Cardiac muscle cell (in vitro differentiated cells and primary cell): ENCODE measurements around the gene PRKCH. TPM values are rescaled to one million over a fixed set of nuclear protein-coding genes. Genes with fewer than 3 reads are reported as not detected.

Source experiments
- DNase-seq, 2 donors: peaks; one replicate each; pipeline versions ENCODE4 v3.0.0 to v3.0.0-alpha.2; 2010 to 2017; ENCODE audit warnings: low read depth in 1 of 2, low spot score in 1 of 2
- H3K27ac ChIP-seq: fragments of 200-600 bp; sonication (generic); 2 replicates; pipeline ENCODE4 v1.5.1; 2016
- H3K27me3 ChIP-seq: fragments of 200-600 bp; sonication (generic); 2 replicates; pipeline ENCODE4 v1.6.0; 2016; ENCODE audit warnings: control low read depth
- H3K36me3 ChIP-seq: fragments of 200-600 bp; sonication (generic); 2 replicates; pipeline ENCODE4 v1.5.1; 2016; ENCODE audit warnings: control low read depth
- H3K4me1 ChIP-seq: fragments of 200-600 bp; sonication (generic); 2 replicates; pipeline ENCODE4 v1.8.1; 2017; ENCODE audit warnings: low read depth, mild to moderate bottlenecking, mixed run types
- H3K4me3 ChIP-seq: fragments of 200-600 bp; sonication (generic); 2 replicates; pipeline ENCODE4 v1.5.1; 2016; ENCODE audit warnings: mild to moderate bottlenecking
- H3K9me3 ChIP-seq: fragments of 200-600 bp; sonication (generic); 2 replicates; pipeline ENCODE4 v1.5.1; 2017; ENCODE audit warnings: low read depth, mild to moderate bottlenecking, control low read depth
- polyA plus RNA-seq: library from polyadenylated mRNA; unstranded; fragments of >200 nt; fragmentation: Nextera tagmentation; extraction: Ambion mirVana; gene quantifications from 2 replicates; pipeline ENCODE4 v1.2.1, GENCODE V29; 2016
- total RNA-seq: library from RNA; depleted of rRNA; stranded (reverse); fragments of >200 nt; gene quantifications from 2 replicates; pipeline ENCODE4 v1.2.3, GENCODE V29; 2016
- TF ChIP-seq, protein P1 (sequence below): IDR thresholded peaks from 2 replicates; pipeline ENCODE4 v1.5.1; 2012; ENCODE audit warnings: low read depth, mild to moderate bottlenecking, low read length

The PRKCH gene
- total and polyA plus RNA-seq, 2 experiments from 2014 or later: 51.0 to 128 TPM

DNA sequence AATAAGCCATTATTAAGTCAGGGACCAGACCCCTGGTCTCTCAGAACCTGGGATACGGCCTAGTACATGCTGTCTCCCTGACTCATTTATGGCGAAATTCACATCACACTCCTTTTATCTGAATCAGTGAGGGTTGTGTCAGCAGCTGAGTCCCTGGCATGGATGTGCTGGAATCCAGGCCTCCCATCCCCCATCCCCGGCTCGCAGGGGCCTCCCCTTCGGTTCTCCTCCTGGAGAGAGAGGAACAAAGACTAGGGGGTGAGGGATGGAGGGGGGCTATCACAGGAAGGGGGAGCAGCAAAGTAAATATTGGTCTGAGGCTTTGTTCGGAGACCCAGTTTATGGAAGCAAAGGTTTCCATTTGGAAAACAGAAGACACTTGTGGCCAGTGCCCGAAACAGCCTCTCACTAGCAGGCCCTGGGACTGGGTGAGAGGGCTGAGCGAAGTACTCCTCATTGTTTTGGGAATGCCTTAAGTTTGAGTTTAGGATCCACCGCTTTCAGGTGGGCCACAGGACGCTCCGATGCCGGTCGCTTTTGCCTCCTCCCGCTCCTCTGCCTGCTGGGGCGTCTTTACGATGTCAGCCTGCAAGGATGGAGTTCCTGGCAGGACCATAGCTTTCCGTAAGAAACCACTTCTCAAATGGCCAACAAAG is 145.0 kb downstream of the PRKCH start:
- Histone ChIP-seq H3K27ac (peak overlapping the region; percentile 79), H3K4me1 (peaks cover 77% of the 10 kb centered on the region), H3K36me3 (no peaks in the 10 kb centered on the region), H3K4me3 (no peak overlapping the region), H3K9me3 (no peaks in the 10 kb centered on the region), H3K27me3 (no peaks in the 10 kb centered on the region)
- TF ChIP-seq, protein P1, sequence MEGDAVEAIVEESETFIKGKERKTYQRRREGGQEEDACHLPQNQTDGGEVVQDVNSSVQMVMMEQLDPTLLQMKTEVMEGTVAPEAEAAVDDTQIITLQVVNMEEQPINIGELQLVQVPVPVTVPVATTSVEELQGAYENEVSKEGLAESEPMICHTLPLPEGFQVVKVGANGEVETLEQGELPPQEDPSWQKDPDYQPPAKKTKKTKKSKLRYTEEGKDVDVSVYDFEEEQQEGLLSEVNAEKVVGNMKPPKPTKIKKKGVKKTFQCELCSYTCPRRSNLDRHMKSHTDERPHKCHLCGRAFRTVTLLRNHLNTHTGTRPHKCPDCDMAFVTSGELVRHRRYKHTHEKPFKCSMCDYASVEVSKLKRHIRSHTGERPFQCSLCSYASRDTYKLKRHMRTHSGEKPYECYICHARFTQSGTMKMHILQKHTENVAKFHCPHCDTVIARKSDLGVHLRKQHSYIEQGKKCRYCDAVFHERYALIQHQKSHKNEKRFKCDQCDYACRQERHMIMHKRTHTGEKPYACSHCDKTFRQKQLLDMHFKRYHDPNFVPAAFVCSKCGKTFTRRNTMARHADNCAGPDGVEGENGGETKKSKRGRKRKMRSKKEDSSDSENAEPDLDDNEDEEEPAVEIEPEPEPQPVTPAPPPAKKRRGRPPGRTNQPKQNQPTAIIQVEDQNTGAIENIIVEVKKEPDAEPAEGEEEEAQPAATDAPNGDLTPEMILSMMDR: no peak
- DNase-seq: peak; percentile 82 to 99

DNA sequence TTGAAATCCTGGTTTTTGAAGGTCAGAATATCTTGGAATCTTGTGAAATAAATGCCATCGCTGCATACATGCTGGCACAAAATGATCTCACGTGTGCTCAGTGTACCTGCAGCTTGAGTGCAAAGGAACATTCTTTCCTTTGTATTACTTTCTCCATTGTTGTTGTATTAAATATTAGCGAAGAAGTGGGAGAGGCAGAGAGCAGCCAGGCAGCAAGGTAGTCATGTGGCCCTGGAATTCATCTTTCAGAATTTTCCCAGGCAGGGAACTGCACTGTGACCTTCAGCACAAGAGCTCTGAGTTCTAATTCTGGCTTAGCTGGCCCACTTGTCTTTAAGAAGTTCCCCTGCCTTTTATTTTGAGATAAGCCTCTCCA is 145.5 kb downstream of the PRKCH start:
- TF ChIP-seq, protein P1: no peak
- H3K4me3 ChIP-seq: no peak overlapping the region
- no peak for DNase-seq
- H3K27ac ChIP-seq: peak overlapping the region; percentile 79
- H3K27me3 ChIP-seq: no peaks in the 10 kb centered on the region
- H3K4me1 ChIP-seq: peaks cover 79% of the 10 kb centered on the region
- no peaks in the 10 kb centered on the region for H3K36me3 ChIP-seq
- H3K9me3 ChIP-seq: no peaks in the 10 kb centered on the region

DNA sequence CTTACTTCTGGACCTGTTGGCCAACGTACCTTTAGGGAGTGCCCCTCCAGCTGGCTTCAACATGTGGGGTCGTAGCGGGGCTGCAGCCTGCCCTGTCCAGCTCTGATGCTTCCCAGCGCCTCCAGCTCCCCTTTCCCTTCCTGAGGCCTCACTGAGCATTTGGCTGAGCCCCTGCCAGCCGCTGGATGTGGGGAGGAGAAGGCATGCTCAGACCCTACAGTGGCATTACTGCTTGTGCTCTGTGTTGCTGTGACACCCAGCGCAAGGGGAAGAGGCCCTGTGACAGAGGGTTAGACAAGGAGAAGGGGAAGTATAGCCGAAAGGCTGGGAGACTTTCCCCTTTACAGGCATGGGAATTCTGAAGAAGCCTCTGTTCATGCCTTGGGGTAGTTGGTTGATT is 145.9 kb downstream of the PRKCH start:
- DNase-seq: no peak
- no peaks in the 10 kb centered on the region for H3K9me3 ChIP-seq
- H3K27ac ChIP-seq: peak overlapping the region; percentile 79
- H3K4me1 ChIP-seq: peaks cover 76% of the 10 kb centered on the region
- H3K27me3 ChIP-seq: no peaks in the 10 kb centered on the region
- no peaks in the 10 kb centered on the region for H3K36me3 ChIP-seq
- H3K4me3 ChIP-seq: no peak overlapping the region
- TF ChIP-seq, protein P1: no peak

DNA sequence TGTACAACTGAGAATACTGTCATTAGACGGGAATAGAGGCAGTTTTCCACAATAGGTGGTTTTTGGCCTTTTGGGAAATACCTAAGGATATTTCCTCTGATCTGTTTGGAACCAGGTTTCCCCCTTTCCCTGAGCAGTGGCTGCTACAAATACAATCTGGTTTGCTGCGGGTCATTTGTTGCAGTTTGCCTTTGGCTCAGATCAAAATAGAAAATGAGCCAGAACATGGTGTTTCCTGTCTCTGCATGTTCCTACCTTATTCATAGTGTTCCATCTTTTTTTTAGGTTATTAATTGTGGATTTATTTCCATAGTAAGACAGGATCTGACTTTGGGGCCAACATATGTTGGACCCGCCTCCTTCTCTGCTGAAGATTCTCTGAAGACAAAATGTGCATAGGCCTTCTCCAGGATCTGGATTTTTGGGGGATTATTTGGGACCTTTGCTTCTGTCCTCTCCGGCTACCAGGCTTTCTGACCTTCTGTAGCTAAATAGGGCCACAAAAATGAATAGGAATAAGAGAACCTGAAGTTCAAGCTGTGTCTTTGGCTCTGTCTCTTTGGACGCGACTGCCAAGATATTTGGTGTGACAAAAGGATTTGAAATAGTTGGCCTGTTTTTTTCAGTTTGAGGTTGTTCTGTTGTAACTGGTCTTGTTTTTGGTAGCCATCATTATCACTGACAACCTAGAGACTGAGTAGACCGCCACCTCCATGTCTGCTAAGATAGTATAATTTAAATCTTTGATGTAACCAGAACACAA is 146.9 kb downstream of the PRKCH start:
- no peaks in the 10 kb centered on the region for H3K9me3 ChIP-seq
- DNase-seq: no peak
- TF ChIP-seq, protein P1: no peak

DNA sequence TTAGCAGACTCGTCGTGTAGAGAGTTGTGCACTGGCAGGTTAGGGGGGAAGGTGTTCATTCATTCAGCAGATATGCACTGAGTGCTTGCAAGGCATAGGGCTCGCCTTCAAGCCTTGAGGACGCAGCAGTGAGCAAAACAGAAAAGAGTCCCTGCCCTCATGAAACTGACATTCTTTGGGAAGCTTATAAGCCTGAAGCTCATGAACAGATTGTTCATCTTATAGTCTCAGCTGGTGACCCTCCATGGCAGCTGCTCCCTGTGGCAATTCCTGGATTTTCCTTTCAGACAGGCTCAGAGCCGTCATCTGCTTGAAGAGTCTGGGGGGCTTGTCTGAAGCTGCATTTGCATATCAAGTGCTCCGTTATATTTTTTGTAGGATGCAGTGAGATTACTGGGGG is 148.4 kb downstream of the PRKCH start:
- Histone ChIP-seq H3K4me3 (no peak overlapping the region), H3K27ac (peak overlapping the region; percentile 67), H3K36me3 (no peaks in the 10 kb centered on the region), H3K4me1 (peaks cover 75% of the 10 kb centered on the region), H3K9me3 (no peaks in the 10 kb centered on the region), H3K27me3 (no peaks in the 10 kb centered on the region)
- no peak for DNase-seq
- TF ChIP-seq, protein P1: no peak

More for the DNA sequence above, 146.9 kb downstream of the PRKCH start:
- Histone ChIP-seq H3K4me3 (no peak overlapping the region), H3K27ac (peak overlapping the region; percentile 24), H3K36me3 (no peaks in the 10 kb centered on the region), H3K4me1 (peaks cover 79% of the 10 kb centered on the region), H3K27me3 (no peaks in the 10 kb centered on the region)
